AG09309 (cell line): ENCODE results near the gene PRSS1.
"Not testable (repeated sequence)": the region's sequence is repeated elsewhere in the genome, so short reads cannot be mapped to it uniquely, and the experiment has no call there.

Experiments
- DNase-seq: peaks from one replicate; pipeline ENCODE4 v3.0.0-alpha.2; 2010; ENCODE audit warnings: low read depth
- H3K4me3 ChIP-seq: 2 replicates; pipeline ENCODE4 v1.5.1; 2011; ENCODE audit warnings: mild to moderate bottlenecking, low read depth, low read length, moderate library complexity; ENCODE audit not compliant: control insufficient read depth
- TF ChIP-seq, protein P1 (sequence below): IDR thresholded peaks from 2 replicates; pipeline ENCODE4 v1.5.1; 2011; ENCODE audit warnings: mild to moderate bottlenecking, low read depth, low read length, inconsistent platforms; ENCODE audit not compliant: insufficient read depth, control insufficient read depth; ENCODE audit errors: missing control alignments

Gene PRSS1

DNA sequence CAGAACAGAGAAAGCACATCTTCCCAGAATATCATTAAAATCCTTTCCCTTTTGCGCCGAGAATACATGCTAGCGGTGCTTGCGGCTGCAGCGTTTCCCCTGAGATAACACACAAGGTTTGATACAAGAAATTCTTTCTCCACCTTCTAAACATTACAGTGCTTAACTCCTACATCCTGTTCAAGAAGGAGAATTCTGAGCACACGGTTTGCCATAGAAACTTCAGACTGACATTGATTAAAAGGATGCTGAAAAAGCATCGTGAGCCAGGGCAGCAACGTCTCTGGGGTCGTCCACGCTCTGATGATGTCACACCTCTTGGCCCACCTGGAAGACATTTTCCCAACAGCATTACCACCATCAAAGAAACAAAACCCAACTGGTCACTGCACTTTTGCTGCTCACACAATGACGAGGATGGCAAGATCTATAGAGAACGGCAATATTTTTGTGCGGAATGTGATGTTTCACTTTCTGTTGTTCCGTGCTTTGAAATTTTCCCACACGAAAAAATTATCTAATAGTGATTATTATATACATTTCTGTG lies 27.0 kb upstream of the PRSS1 start:
- TF ChIP-seq, protein P1, sequence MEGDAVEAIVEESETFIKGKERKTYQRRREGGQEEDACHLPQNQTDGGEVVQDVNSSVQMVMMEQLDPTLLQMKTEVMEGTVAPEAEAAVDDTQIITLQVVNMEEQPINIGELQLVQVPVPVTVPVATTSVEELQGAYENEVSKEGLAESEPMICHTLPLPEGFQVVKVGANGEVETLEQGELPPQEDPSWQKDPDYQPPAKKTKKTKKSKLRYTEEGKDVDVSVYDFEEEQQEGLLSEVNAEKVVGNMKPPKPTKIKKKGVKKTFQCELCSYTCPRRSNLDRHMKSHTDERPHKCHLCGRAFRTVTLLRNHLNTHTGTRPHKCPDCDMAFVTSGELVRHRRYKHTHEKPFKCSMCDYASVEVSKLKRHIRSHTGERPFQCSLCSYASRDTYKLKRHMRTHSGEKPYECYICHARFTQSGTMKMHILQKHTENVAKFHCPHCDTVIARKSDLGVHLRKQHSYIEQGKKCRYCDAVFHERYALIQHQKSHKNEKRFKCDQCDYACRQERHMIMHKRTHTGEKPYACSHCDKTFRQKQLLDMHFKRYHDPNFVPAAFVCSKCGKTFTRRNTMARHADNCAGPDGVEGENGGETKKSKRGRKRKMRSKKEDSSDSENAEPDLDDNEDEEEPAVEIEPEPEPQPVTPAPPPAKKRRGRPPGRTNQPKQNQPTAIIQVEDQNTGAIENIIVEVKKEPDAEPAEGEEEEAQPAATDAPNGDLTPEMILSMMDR, result no peak
- H3K4me3 ChIP-seq, result no peak overlapping the region
- DNase-seq, result no peak

- TF ChIP-seq, protein P1, result no peak
- no peak for DNase-seq
- H3K4me3 ChIP-seq, result no peak overlapping the region
Measured at GRCh38 chr7:142733271-142733670, 16.0 kb upstream of the PRSS1 start.

DNA sequence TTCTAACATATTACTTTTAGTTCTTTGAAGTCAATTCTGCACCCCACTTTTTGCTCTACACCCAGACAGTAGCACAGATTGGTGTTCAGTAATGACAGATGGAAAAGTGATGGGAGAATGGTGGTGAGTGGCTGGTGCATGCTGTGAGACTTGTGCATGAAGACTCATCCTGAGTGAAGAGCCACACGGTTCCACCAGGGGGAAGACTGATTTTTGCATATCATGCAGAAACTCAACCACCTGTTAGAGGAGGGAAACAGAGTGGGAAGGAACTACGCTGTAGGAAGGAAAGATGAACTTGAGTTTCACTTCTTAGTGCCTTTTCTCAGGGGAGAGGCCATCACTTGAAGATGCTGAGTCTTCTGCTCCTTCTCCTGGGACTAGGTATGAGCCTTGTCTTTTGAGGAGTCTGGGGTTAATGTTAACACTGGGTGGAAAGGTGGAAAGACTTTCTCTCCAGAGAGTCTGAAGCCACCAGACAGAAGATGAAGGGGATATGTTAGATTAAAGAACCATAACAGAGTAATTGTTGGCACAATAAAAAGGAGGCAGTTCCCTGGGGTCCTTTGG lies 9.3 kb upstream of the PRSS1 start:
- TF ChIP-seq, protein P1, result no peak
- DNase-seq, result no peak
- H3K4me3 ChIP-seq, result no peak overlapping the region

- H3K4me3 ChIP-seq, result no peak overlapping the region
- TF ChIP-seq, protein P1, result no peak
- no peak for DNase-seq
Measured at GRCh38 chr7:142740786-142741185, 8.5 kb upstream of the PRSS1 start.

DNA sequence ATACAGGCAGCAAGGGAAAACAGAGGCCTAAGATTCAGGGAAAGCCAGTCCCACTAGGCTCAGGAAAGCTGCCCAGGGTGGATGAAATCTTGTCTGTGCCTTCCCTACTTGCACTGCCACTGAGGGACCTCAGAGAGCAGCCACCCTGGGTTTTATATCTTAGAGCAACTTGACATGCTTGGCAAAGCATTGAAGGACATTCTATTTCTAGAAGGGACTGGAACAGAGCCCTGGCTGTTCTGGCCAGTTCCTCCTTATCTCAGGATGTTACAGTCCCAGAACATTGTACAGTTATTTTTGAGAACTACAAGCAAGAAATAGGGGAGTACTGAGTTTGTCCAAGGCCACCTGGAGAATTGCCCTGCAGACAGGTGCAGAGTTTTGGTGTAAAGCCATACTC lies 7.3 kb upstream of the PRSS1 start:
- DNase-seq, H3K4me3 ChIP-seq: not testable (repeated sequence)

GRCh38 chr7:142745091-142745635 lies 4.1 kb upstream of the PRSS1 start:
- H3K4me3 ChIP-seq, result no peak overlapping the region
- TF ChIP-seq, protein P1, result no peak
- no peak for DNase-seq

- TF ChIP-seq, protein P1, result no peak
- no peak overlapping the region for H3K4me3 ChIP-seq
- no peak for DNase-seq
Measured at GRCh38 chr7:142745745-142746144, 3.5 kb upstream of the PRSS1 start.
